Measurements from ENCODE around the gene PM20D2. TPM values are rescaled to one million over a fixed set of nuclear protein-coding genes. Genes with fewer than 3 reads are reported as not detected.
A peak's percentile ranks its signal among the peaks of the same experiment; 100 is the strongest.

The PM20D2 gene
- total and polyA plus RNA-seq, 2 donors (not counting 1 experiment from before 2014, with no cell fraction given): 3.9 to 10.1 TPM

GRCh38 chr6:89146718-89147700, 1.2 kb downstream of the PM20D2 start:
- H2AFZ ChIP-seq (ENCODE audit: low read length): peak overlapping the region; percentile 70
- H3K27ac ChIP-seq (ENCODE audit: insufficient read depth, low read length): peak overlapping the region; percentile 54
- DNase-seq (ENCODE audit: low read depth in 2 of 2): peak; percentile 40 to 75
- TF ChIP-seq, protein P1, sequence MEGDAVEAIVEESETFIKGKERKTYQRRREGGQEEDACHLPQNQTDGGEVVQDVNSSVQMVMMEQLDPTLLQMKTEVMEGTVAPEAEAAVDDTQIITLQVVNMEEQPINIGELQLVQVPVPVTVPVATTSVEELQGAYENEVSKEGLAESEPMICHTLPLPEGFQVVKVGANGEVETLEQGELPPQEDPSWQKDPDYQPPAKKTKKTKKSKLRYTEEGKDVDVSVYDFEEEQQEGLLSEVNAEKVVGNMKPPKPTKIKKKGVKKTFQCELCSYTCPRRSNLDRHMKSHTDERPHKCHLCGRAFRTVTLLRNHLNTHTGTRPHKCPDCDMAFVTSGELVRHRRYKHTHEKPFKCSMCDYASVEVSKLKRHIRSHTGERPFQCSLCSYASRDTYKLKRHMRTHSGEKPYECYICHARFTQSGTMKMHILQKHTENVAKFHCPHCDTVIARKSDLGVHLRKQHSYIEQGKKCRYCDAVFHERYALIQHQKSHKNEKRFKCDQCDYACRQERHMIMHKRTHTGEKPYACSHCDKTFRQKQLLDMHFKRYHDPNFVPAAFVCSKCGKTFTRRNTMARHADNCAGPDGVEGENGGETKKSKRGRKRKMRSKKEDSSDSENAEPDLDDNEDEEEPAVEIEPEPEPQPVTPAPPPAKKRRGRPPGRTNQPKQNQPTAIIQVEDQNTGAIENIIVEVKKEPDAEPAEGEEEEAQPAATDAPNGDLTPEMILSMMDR (conservative IDR thresholded peaks at IDR 0.05 in 1 of 2, IDR thresholded peaks at IDR 0.05 in 1 of 2; ENCODE audit: low read depth in 1 of 2, low read length in 2 of 2): no peak
- no peak for TF ChIP-seq EZH2 (IDR thresholded peaks at IDR 0.05; ENCODE audit: low read length, missing control alignments)
- H3K9me3 ChIP-seq (ENCODE audit: control insufficient read depth, insufficient read depth, low read depth, low read length): no peaks in the 10 kb centered on the region
- H3K27me3 ChIP-seq (ENCODE audit: control insufficient read depth, insufficient read depth, low read length): no peaks in the 10 kb centered on the region
- H3K4me1 ChIP-seq (ENCODE audit: control insufficient read depth, extremely low read depth, insufficient read depth, low read length): peaks cover 3% of the 10 kb centered on the region
- H3K9ac ChIP-seq (ENCODE audit: insufficient read depth, low read length): peak overlapping the region; percentile 67
- H4K20me1 ChIP-seq (ENCODE audit: control insufficient read depth, extremely low read depth, insufficient read depth, low read length): no peaks in the 10 kb centered on the region
- H3K36me3 ChIP-seq (ENCODE audit: control insufficient read depth, insufficient read depth, low read length): no peaks in the 10 kb centered on the region
- H3K4me3 ChIP-seq (replicated peaks in 1 of 4; ENCODE audit: control extremely low read depth in 1 of 4, insufficient read depth in 1 of 4, low read depth in 3 of 4, low read length in 4 of 4): peak overlapping the region; percentile 30 to 81 (median 66)
- no peaks in the 10 kb centered on the region for H3K79me2 ChIP-seq (ENCODE audit: control insufficient read depth, insufficient read depth, low read length)
- peak overlapping the region; percentile 96 for H3K4me2 ChIP-seq (ENCODE audit: extremely low read depth, insufficient read depth, low read length)

GRCh38 chr6:89148016-89148750, 2.3 kb downstream of the PM20D2 start:
- H3K4me1 ChIP-seq (ENCODE audit: control insufficient read depth, extremely low read depth, insufficient read depth, low read length): peaks cover 3% of the 10 kb centered on the region
- TF ChIP-seq EZH2 (IDR thresholded peaks at IDR 0.05; ENCODE audit: low read length, missing control alignments): no peak
- TF ChIP-seq, protein P1 (conservative IDR thresholded peaks at IDR 0.05 in 1 of 2, IDR thresholded peaks at IDR 0.05 in 1 of 2; ENCODE audit: low read depth in 1 of 2, low read length in 2 of 2): no peak
- H3K4me2 ChIP-seq (ENCODE audit: extremely low read depth, insufficient read depth, low read length): no peak overlapping the region
- H3K9ac ChIP-seq (ENCODE audit: insufficient read depth, low read length): no peak overlapping the region
- no peaks in the 10 kb centered on the region for H3K36me3 ChIP-seq (ENCODE audit: control insufficient read depth, insufficient read depth, low read length)
- H3K4me3 ChIP-seq (replicated peaks in 1 of 4; ENCODE audit: control extremely low read depth in 1 of 4, insufficient read depth in 1 of 4, low read depth in 3 of 4, low read length in 4 of 4): no peak overlapping the region
- H3K27ac ChIP-seq (ENCODE audit: insufficient read depth, low read length): no peak overlapping the region
- no peak overlapping the region for H2AFZ ChIP-seq (ENCODE audit: low read length)
- no peaks in the 10 kb centered on the region for H3K9me3 ChIP-seq (ENCODE audit: control insufficient read depth, insufficient read depth, low read depth, low read length)
- H3K27me3 ChIP-seq (ENCODE audit: control insufficient read depth, insufficient read depth, low read length): no peaks in the 10 kb centered on the region
- DNase-seq (ENCODE audit: low read depth in 2 of 2): peak; percentile 6 to 12
- H3K79me2 ChIP-seq (ENCODE audit: control insufficient read depth, insufficient read depth, low read length): no peaks in the 10 kb centered on the region
- no peaks in the 10 kb centered on the region for H4K20me1 ChIP-seq (ENCODE audit: control insufficient read depth, extremely low read depth, insufficient read depth, low read length)

DNA sequence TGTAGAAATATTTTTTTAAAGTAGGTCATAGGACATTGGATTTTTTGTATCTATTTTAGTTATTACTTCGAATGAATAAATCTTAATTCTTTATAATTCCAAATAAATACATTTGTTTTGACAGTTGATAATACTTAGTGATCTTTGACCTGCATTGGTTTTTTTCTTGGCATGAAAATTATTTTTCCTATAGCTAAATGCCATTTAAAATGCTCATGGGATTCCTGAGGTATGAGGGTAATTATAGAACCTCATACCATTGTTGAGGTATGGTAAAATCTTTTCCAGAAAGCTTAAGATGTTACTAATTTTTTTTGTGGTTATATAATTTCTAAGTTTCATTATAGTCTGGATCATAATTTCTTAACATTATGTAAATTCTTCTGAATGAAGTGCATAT, 8.3 kb downstream of the PM20D2 start:
- no peak overlapping the region for H3K4me2 ChIP-seq (ENCODE audit: extremely low read depth, insufficient read depth, low read length)

More for the DNA sequence above, 8.3 kb downstream of the PM20D2 start:
- TF ChIP-seq, protein P1 (conservative IDR thresholded peaks at IDR 0.05 in 1 of 2, IDR thresholded peaks at IDR 0.05 in 1 of 2; ENCODE audit: low read depth in 1 of 2, low read length in 2 of 2): no peak
- TF ChIP-seq EZH2 (IDR thresholded peaks at IDR 0.05; ENCODE audit: low read length, missing control alignments): no peak
- Histone ChIP-seq H3K79me2 (ENCODE audit: control insufficient read depth, insufficient read depth, low read length) (no peaks in the 10 kb centered on the region), H3K27ac (ENCODE audit: insufficient read depth, low read length) (no peak overlapping the region), H3K9ac (ENCODE audit: insufficient read depth, low read length) (no peak overlapping the region), H4K20me1 (ENCODE audit: control insufficient read depth, extremely low read depth, insufficient read depth, low read length) (no peaks in the 10 kb centered on the region), H3K4me1 (ENCODE audit: control insufficient read depth, extremely low read depth, insufficient read depth, low read length) (no peaks in the 10 kb centered on the region), H3K36me3 (ENCODE audit: control insufficient read depth, insufficient read depth, low read length) (no peaks in the 10 kb centered on the region), H3K9me3 (ENCODE audit: control insufficient read depth, insufficient read depth, low read depth, low read length) (no peaks in the 10 kb centered on the region), H2AFZ (ENCODE audit: low read length) (no peak overlapping the region), H3K27me3 (ENCODE audit: control insufficient read depth, insufficient read depth, low read length) (no peaks in the 10 kb centered on the region), H3K4me3 (replicated peaks in 1 of 4; ENCODE audit: control extremely low read depth in 1 of 4, insufficient read depth in 1 of 4, low read depth in 3 of 4, low read length in 4 of 4) (no peak overlapping the region)
- peak in 1 of 2 donors; percentile 41 for DNase-seq (ENCODE audit: low read depth in 2 of 2)
